RWPE2 (cell line): ENCODE measurements around the gene N4BP2L2.

Experiments used
- ATAC-seq: fragments of 200-7000 bp; cut with Tn5 transposase; 3 replicates; pipeline ENCODE4 v1.9.1; 2021; ENCODE audit warnings: low read depth
- DNase-seq: peaks from one replicate; pipeline ENCODE4 v3.0.0-alpha.2; 2020; ENCODE audit warnings: low spot score
- H3K27ac ChIP-seq: fragments of 450-650 bp; 2 replicates; pipeline ENCODE4 v1.5.1; 2017; ENCODE audit warnings: mild to moderate bottlenecking; ENCODE audit not compliant: poor library complexity, severe bottlenecking
- H3K27me3 ChIP-seq: fragments of 250-450 bp; sonication (Bioruptor Pico); 2 replicates; pipeline ENCODE4 v1.5.1; 2021; ENCODE audit warnings: mild to moderate bottlenecking, moderate library complexity; ENCODE audit not compliant: insufficient read depth, poor library complexity, severe bottlenecking
- H3K36me3 ChIP-seq: fragments of 250-450 bp; sonication (Bioruptor Pico); 2 replicates; pipeline ENCODE4 v1.5.1; 2020; ENCODE audit warnings: low read depth, mild to moderate bottlenecking, moderate library complexity
- H3K4me1 ChIP-seq: fragments of 250-450 bp; sonication (Bioruptor Pico); 2 replicates; pipeline ENCODE4 v1.5.1; 2021; ENCODE audit warnings: mild to moderate bottlenecking, moderate library complexity; ENCODE audit not compliant: insufficient read depth, poor library complexity, severe bottlenecking
- H3K4me3 ChIP-seq: fragments of 250-450 bp; sonication (Bioruptor Pico); 2 replicates; pipeline ENCODE4 v1.5.1; 2021; ENCODE audit warnings: mild to moderate bottlenecking, moderate library complexity; ENCODE audit not compliant: severe bottlenecking
- H3K9me3 ChIP-seq: fragments of 250-450 bp; sonication (Bioruptor Pico); 2 replicates; pipeline ENCODE4 v1.5.1; 2021; ENCODE audit warnings: mild to moderate bottlenecking, moderate library complexity; ENCODE audit not compliant: severe bottlenecking
- TF ChIP-seq, protein P1 (sequence below): fragments of 450-650 bp; IDR thresholded peaks from one replicate; pipeline ENCODE4 v1.5.1; 2017; ENCODE audit warnings: mild to moderate bottlenecking, moderate library complexity; ENCODE audit not compliant: poor library complexity, severe bottlenecking

N4BP2L2 gene

DNA sequence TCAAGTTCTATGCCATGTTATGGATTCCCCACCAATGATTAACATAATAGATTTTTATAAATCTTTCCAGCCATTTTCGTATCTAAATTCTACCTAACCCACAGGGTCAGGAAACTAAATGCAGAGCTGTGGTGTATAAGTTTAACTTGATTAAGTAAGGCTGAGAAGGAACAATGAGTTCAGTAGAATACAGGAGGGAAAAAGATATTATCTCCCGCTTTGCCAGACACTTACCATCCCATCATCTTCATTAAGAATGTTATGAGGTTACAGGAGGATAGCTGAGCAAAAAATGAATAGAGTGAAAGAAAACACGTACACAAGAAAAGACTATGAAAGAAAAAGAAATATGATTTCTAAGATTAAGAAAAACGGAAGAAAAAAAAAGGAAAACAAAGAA lies 27.1 kb downstream of the N4BP2L2 start:
- TF ChIP-seq, protein P1, sequence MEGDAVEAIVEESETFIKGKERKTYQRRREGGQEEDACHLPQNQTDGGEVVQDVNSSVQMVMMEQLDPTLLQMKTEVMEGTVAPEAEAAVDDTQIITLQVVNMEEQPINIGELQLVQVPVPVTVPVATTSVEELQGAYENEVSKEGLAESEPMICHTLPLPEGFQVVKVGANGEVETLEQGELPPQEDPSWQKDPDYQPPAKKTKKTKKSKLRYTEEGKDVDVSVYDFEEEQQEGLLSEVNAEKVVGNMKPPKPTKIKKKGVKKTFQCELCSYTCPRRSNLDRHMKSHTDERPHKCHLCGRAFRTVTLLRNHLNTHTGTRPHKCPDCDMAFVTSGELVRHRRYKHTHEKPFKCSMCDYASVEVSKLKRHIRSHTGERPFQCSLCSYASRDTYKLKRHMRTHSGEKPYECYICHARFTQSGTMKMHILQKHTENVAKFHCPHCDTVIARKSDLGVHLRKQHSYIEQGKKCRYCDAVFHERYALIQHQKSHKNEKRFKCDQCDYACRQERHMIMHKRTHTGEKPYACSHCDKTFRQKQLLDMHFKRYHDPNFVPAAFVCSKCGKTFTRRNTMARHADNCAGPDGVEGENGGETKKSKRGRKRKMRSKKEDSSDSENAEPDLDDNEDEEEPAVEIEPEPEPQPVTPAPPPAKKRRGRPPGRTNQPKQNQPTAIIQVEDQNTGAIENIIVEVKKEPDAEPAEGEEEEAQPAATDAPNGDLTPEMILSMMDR, result no peak
- H3K36me3 ChIP-seq, result peaks cover 52% of the 10 kb centered on the region
- H3K27me3 ChIP-seq, result no peaks in the 10 kb centered on the region
- no peaks in the 10 kb centered on the region for H3K4me1 ChIP-seq
- no peaks in the 10 kb centered on the region for H3K9me3 ChIP-seq
- H3K27ac ChIP-seq, result no peak overlapping the region
- no peak overlapping the region for H3K4me3 ChIP-seq
- no peak for ATAC-seq
- DNase-seq, result no peak

DNA sequence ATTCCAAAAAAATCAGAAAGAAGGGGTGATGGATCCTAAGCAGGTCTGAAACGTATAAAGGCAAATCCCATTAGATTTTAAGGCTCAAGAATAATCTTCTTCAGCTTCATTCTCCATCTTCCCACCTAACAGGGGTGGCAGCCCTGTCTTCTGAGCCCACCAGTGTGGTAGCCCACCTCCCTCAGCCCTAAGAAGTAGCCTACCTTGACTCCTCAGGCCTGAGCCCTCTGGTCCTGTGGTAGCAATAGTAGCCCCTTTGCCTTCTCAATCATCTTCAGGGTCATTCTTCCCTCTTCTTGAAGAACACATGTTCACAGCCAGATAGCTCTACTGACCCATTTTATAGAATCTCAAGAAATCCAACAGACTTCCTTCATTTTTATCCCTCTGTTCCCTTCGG lies 33.7 kb downstream of the N4BP2L2 start:
- ATAC-seq (no peak), DNase-seq (no peak)
- TF ChIP-seq, protein P1, result no peak
- no peak overlapping the region for H3K4me3 ChIP-seq
- H3K27ac ChIP-seq, result no peak overlapping the region
- no peaks in the 10 kb centered on the region for H3K27me3 ChIP-seq
- no peaks in the 10 kb centered on the region for H3K9me3 ChIP-seq
- H3K4me1 ChIP-seq, result no peaks in the 10 kb centered on the region
- H3K36me3 ChIP-seq, result peaks cover 16% of the 10 kb centered on the region

DNA sequence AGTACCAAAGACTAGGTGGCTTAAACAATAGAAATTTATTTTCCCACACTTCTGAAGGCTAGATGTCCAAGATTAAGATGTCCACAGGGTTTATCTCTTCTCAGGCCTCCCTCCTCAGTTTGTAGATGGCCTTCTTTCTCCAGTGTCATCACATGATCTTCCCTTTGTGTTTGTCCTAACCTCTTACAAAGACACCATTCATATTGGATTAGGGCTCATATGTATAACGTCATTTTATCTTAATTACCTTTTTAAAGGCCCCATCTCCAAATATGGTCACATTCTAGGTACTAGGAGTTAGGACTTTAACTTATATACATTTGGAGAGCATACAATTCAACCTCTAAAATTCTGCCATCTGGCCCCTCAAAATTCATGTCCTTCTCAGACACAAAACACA lies 34.3 kb downstream of the N4BP2L2 start:
- H3K9me3 ChIP-seq, result no peaks in the 10 kb centered on the region
- DNase-seq, result no peak
- no peaks in the 10 kb centered on the region for H3K27me3 ChIP-seq
- ATAC-seq, result no peak
- TF ChIP-seq, protein P1, result no peak
- H3K36me3 ChIP-seq, result peaks cover 10% of the 10 kb centered on the region
- no peaks in the 10 kb centered on the region for H3K4me1 ChIP-seq
- no peak overlapping the region for H3K4me3 ChIP-seq
- H3K27ac ChIP-seq, result no peak overlapping the region

DNA sequence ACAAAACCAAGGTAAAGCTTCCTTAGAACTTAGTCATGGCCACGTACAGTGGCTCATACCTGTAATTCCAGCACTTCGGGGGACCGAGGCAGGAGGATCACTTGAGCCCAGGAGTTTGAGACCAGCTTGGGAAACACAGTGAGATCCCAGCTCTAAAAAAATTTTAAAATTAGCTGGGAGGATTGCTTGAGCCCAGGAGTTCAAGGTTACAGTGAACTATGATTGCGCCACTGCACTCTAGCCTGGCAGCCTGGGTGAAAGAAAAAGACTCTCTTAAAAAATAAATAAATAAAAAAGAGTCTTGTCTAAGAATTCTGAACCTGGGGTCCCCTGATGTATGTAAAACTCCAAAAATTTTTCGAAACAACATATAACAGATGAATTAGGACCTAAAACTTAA lies 34.9 kb downstream of the N4BP2L2 start:
- ATAC-seq (no peak), DNase-seq (no peak)
- Histone ChIP-seq H3K27ac (no peak overlapping the region), H3K4me3 (no peak overlapping the region), H3K4me1 (no peaks in the 10 kb centered on the region), H3K36me3 (peaks cover 5% of the 10 kb centered on the region), H3K9me3 (no peaks in the 10 kb centered on the region), H3K27me3 (no peaks in the 10 kb centered on the region)
- TF ChIP-seq, protein P1, result no peak

DNA sequence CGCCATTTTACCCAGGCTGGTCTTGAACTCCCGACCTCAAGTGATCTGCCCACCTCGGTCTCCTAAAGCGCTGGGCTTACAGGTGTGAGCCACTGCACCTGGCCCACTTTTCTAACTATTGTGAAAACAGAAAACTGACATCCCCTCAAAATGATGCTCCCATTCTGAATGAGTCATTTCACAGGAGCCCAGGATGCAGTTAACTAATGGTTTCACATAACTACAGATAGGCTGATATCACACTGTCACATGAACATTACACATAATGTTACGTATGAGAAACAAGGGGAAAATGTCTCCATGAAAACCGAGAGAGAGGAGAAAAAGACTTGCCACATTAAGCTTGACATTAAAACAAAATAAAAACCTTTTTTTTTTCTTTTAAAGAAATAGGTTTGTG lies 37.5 kb downstream of the N4BP2L2 start:
- TF ChIP-seq, protein P1, result no peak
- Histone ChIP-seq H3K27ac (no peak overlapping the region), H3K27me3 (no peaks in the 10 kb centered on the region), H3K4me1 (no peaks in the 10 kb centered on the region), H3K36me3 (no peaks in the 10 kb centered on the region; the same call in 1 of the 2 replicates), H3K9me3 (no peaks in the 10 kb centered on the region), H3K4me3 (no peak overlapping the region)
- ATAC-seq (no peak), DNase-seq (no peak)
